Loucy (cell line): ENCODE data around the gene RNLS.

Experiments used
- H2AFZ ChIP-seq: fragments of 200-600 bp; sonication (generic); 2 replicates; pipeline ENCODE4 v1.6.0; 2016; ENCODE audit warnings: antibody characterized with exemption, mild to moderate bottlenecking, low read length, moderate library complexity
- H3F3A ChIP-seq: fragments of 200-600 bp; 2 replicates; pipeline ENCODE4 v1.6.0; 2016; ENCODE audit warnings: antibody characterized with exemption, low read depth, mild to moderate bottlenecking
- H3K27me3 ChIP-seq: fragments of 200-600 bp; sonication (generic); 2 replicates; pipeline ENCODE4 v1.6.1; 2014; ENCODE audit warnings: low read length, mild to moderate bottlenecking; ENCODE audit not compliant: insufficient read depth, poor library complexity, severe bottlenecking
- H3K36me3 ChIP-seq: fragments of 200-600 bp; sonication (generic); 2 replicates; pipeline ENCODE4 v1.6.1; 2016; ENCODE audit warnings: low read length; ENCODE audit not compliant: insufficient read depth
- H3K4me1 ChIP-seq: fragments of 200-600 bp; sonication (generic); 2 replicates; pipeline ENCODE4 v1.5.1; 2014; ENCODE audit warnings: low read length, mild to moderate bottlenecking; ENCODE audit not compliant: insufficient read depth, poor library complexity, severe bottlenecking
- H3K4me2 ChIP-seq: fragments of 200-600 bp; sonication (generic); 2 replicates; pipeline ENCODE4 v1.6.0; 2014; ENCODE audit warnings: antibody characterized with exemption, low read length, low read depth, mild to moderate bottlenecking; ENCODE audit not compliant: poor library complexity, severe bottlenecking
- H3K4me3 ChIP-seq: fragments of 200-600 bp; sonication (generic); 2 replicates; pipeline ENCODE4 v1.5.1; 2014; ENCODE audit warnings: low read length, mild to moderate bottlenecking, mixed read lengths; ENCODE audit not compliant: poor library complexity, severe bottlenecking
- H3K79me2 ChIP-seq: fragments of 200-600 bp; sonication (generic); 2 replicates; pipeline ENCODE4 v1.6.1; 2014; ENCODE audit warnings: low read length; ENCODE audit not compliant: insufficient read depth
- H3K9ac ChIP-seq: fragments of 200-600 bp; sonication (generic); 2 replicates; pipeline ENCODE4 v1.6.0; 2014; ENCODE audit warnings: mild to moderate bottlenecking, low read depth, low read length, moderate library complexity; ENCODE audit not compliant: poor library complexity, severe bottlenecking
- H3K9me2 ChIP-seq: fragments of 200-600 bp; sonication (generic); replicated peaks from 2 replicates; pipeline ENCODE4 v1.6.1; 2016; ENCODE audit warnings: low read depth, low read length, mixed read lengths
- H3K9me3 ChIP-seq: fragments of 200-600 bp; sonication (generic); 2 replicates; pipeline ENCODE4 v1.6.1; 2014; ENCODE audit warnings: mild to moderate bottlenecking, antibody characterized with exemption, low read length, low read depth; ENCODE audit not compliant: insufficient read depth
- H4K20me1 ChIP-seq: fragments of 200-600 bp; sonication (generic); 2 replicates; pipeline ENCODE4 v1.6.0; 2014; ENCODE audit warnings: antibody characterized with exemption, low read length, mild to moderate bottlenecking; ENCODE audit not compliant: insufficient read depth, poor library complexity, severe bottlenecking
- CTCF ChIP-seq: fragments of 200-600 bp; sonication (generic); conservative IDR thresholded peaks from 2 replicates; pipeline ENCODE4 v1.5.1; 2014; ENCODE audit warnings: mild to moderate bottlenecking, antibody characterized with exemption, low read length
- EZH2phosphoT487 ChIP-seq: fragments of 200-600 bp; IDR thresholded peaks from 2 replicates; pipeline ENCODE4 v1.6.1; 2018; ENCODE audit warnings: antibody characterized with exemption, mild to moderate bottlenecking, moderate library complexity, borderline replicate concordance

Gene RNLS

DNA sequence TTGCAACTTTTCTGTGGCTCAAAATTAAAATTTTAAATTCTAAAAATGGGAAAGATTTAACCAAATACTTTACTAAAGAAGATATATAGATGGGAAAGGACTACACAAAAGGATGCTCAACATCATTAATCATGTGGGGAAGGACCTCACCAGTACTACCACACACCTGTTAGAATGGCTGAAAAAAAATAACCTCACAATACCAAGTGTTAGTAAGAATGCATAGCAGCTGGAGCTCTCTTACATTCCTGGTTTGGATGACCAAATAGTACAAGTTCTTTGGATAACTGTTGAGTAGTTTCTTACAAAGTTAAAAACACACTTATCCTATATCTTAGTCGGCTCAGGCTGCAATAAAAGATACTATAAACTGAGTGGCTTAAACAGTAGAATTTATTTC, 37.3 kb upstream of the RNLS start:
- no peaks in the 10 kb centered on the region for H3K27me3 ChIP-seq
- no peak overlapping the region for H3K4me2 ChIP-seq
- no peak overlapping the region for H3K4me3 ChIP-seq
- no peak for TF ChIP-seq EZH2phosphoT487
- TF ChIP-seq CTCF: no peak
- 0 out of 2 replicates have a peak, but pooled peaks cover 5% of the 10 kb centered on the region for H3K9me2 ChIP-seq
- H2AFZ ChIP-seq: no peak overlapping the region
- no peaks in the 10 kb centered on the region for H3K36me3 ChIP-seq
- no peak overlapping the region for H3K9ac ChIP-seq
- H3F3A ChIP-seq: no peaks in the 10 kb centered on the region
- H3K79me2 ChIP-seq: no peaks in the 10 kb centered on the region
- H3K4me1 ChIP-seq: no peaks in the 10 kb centered on the region
- no peaks in the 10 kb centered on the region for H4K20me1 ChIP-seq
- H3K9me3 ChIP-seq: no peaks in the 10 kb centered on the region

GRCh38 chr10:88618496-88618895, 35.4 kb upstream of the RNLS start:
- Histone ChIP-seq H3K79me2 (no peaks in the 10 kb centered on the region), H3K27me3 (no peaks in the 10 kb centered on the region), H3K36me3 (no peaks in the 10 kb centered on the region), H3K4me1 (no peaks in the 10 kb centered on the region), H3K4me3 (no peak overlapping the region), H3F3A (no peaks in the 10 kb centered on the region), H3K9me3 (no peaks in the 10 kb centered on the region), H2AFZ (no peak overlapping the region), H3K9ac (no peak overlapping the region), H3K9me2 (0 out of 2 replicates have a peak, but pooled peaks cover 5% of the 10 kb centered on the region), H4K20me1 (no peaks in the 10 kb centered on the region), H3K4me2 (no peak overlapping the region)
- TF ChIP-seq EZH2phosphoT487 (no peak), CTCF (no peak)

DNA sequence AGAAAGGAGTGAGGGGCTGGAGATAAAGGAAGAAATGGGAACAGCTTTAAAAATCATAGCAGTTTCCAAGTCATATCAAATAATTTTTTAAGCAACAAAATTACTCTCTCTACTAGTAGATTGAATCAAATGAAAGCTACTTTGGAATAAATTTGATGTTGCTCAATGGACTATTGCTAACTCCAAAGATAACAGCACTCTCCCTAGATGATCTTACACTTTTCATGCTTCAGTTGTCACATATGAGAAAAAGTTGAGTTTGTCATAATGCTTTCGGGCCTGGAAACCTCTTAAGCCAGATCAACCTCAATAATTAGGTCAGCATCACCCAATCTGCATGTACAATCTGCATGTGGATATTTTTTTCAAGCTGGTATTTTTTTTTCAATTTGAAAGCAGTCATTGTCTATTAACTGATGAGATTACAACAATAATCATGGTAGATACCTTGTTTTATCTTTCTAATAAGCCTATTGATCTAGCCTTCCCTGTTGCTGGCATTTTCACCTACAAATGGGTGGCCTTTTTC, 34.7 kb upstream of the RNLS start:
- no peak overlapping the region for H2AFZ ChIP-seq
- H3K36me3 ChIP-seq: no peaks in the 10 kb centered on the region
- no peaks in the 10 kb centered on the region for H3K27me3 ChIP-seq
- H3K4me1 ChIP-seq: no peaks in the 10 kb centered on the region
- H3K9ac ChIP-seq: no peak overlapping the region
- H3K9me3 ChIP-seq: no peaks in the 10 kb centered on the region
- H4K20me1 ChIP-seq: no peaks in the 10 kb centered on the region
- H3F3A ChIP-seq: no peaks in the 10 kb centered on the region
- 0 out of 2 replicates have a peak, but pooled peaks cover 5% of the 10 kb centered on the region for H3K9me2 ChIP-seq
- no peaks in the 10 kb centered on the region for H3K79me2 ChIP-seq
- H3K4me2 ChIP-seq: no peak overlapping the region
- no peak overlapping the region for H3K4me3 ChIP-seq
- TF ChIP-seq CTCF (no peak), EZH2phosphoT487 (no peak)
